NCI-H1436 (cell line): ENCODE results near the gene CIITA.

Experiments
- DNase-seq: peaks from one replicate; lab custom pipeline; 2025; lab: John Stamatoyannopoulos, UW

CIITA gene

GRCh38 chr16:10852286-10852685 is 24.7 kb upstream of the CIITA start:
- no peak for DNase-seq

DNA sequence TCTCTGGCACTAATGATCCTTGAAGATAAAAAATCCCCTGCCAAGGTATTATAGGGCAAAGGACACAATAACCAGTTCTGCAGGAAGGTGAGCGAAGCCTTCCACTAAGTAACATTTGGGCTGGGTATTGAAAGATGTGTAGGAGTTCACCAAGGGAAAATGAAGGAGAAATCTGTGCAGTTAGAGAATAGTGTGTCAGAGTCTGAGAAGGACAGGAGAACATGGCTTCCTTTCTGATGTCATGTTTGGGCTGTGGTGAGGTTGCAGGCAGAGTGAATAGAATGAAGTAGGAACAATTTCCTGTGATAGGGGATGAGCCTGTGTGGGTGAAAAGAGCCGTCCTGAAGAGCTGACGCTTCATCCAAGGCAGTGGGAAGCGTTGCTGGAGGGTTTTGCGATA is 24.1 kb upstream of the CIITA start:
- no peak for DNase-seq

DNA sequence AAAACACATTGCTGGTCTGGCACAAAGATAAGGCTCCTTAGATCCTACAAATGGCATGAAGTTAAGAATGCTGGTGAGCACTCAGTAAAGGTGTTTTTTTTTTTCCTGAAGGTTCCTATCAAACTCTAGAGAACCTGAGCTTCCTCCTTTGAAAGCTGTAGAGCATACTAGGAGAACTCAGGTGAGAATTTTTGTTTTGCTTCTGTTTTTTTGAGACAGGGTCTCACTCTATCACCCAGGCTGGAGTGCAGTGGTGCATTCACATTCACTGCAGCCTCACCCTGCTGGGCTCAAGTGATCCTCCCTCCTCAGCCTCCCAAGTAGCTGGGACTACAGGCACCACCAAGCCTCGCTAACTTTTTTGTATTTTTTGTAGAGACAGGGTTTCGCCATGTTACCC is 21.0 kb upstream of the CIITA start:
- DNase-seq = no peak

DNA sequence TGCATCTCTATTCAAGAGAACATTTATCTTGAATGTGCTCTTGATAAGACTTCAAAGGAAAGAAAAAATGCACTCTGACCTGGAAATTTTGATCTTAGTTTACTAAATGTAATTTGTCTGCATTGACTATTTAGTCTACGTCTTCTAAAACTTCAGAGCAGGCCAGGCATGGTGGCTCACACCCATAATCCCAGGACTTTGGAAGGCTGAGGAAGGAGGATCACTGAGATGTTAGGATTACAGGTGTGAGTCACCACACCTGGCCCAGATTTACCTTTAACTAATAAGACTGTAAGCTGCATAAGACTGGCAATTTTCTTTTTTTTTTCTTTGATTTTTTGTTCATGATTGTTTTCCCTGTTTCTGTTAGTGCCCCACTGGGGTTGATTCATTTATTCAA is 18.8 kb upstream of the CIITA start:
- DNase-seq = no peak

GRCh38 chr16:10859020-10859419 is 18.0 kb upstream of the CIITA start:
- no peak for DNase-seq

DNA sequence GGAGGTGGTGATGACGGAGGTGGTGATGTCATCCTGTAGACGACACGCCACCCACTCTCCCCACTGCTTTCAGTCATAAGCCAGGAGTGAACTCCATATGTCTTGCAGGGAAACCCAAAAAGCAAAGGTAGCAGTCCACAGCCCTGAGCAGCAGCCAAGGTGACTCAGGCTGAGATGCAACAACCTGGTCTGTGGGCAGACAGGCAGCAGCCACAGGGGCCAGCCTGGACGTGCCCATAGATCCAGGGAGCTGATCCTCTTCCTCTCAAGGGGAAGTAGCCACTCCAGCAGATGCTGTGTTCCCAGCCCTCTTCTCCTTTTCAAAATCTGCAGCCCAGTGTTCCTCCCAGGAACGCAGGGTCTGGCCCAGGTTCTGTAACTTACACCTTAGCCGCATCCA is 17.3 kb upstream of the CIITA start:
- no peak for DNase-seq

DNA sequence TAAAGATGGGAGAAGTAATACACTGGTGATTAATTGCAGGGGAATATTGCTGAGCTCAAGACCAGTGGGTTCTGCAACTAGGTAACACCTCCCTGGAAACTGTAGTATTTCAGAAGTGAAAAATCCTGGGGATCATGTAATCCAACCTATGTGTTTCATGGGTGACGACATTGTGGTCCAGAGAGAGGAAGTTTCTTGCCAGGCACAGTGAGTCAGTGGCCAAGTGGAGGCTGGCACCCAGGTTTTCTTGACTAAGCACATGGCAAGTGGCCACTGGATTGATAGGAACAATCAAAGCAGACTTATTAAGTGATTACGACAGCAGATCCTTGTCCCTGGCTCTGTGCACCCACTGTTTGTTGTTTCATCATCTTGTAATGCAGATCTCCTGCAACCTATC is 14.6 kb upstream of the CIITA start:
- no peak for DNase-seq

- DNase-seq = no peak
These were observed 10.7 kb upstream of the CIITA start for GRCh38 chr16:10865991-10866966.

- DNase-seq = no peak
These were observed 9.8 kb upstream of the CIITA start for GRCh38 chr16:10867199-10867598.

GRCh38 chr16:10868104-10868595 is 8.9 kb upstream of the CIITA start:
- DNase-seq = no peak

DNA sequence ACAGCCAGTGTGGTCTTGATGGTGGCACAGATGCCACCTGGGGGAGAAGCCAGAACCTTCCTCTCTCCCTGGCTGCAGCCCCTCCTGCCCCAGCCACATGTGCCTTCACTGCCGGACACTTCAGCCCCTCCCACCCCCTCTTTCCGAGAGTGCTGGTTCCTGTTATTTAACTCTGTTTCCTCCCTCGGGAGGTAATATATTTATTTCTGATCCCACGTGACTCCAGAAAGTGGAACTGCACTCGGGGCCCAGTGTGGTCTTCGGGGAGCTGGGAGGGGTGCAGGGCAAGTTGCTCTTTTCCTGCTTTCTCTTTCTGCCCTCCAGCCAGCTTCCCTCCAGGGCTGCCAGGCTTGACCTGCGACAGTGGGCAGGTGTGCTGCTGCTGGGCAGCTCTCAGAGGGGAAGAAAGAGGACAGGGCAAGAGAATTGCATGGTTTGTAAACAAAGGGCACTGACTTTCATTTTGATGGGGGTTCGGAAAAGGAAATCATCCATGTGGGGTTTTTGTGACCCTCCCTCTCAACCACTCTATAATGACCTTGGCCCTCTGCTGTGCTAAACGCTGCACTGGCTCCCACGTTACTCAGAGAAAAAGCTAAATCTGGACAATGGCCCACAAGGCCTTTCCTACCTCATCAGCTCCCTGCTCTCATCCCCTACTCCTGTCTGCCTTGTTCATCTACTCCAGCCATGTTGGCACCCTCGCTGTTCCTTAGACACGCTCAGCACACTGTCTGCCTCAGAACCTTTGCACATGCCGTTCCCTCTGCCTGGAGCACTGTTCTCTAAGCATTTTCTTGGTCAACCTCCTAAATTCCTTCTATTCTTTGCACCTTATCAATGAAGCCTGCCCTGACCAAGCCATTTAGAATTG is 8.2 kb upstream of the CIITA start:
- DNase-seq = peak; percentile 5

- no peak for DNase-seq
These were observed 6.7 kb upstream of the CIITA start for GRCh38 chr16:10870137-10870776.

GRCh38 chr16:10870808-10871156 is 6.2 kb upstream of the CIITA start:
- DNase-seq = no peak

GRCh38 chr16:10871157-10871991 is 5.6 kb upstream of the CIITA start:
- DNase-seq = no peak

DNA sequence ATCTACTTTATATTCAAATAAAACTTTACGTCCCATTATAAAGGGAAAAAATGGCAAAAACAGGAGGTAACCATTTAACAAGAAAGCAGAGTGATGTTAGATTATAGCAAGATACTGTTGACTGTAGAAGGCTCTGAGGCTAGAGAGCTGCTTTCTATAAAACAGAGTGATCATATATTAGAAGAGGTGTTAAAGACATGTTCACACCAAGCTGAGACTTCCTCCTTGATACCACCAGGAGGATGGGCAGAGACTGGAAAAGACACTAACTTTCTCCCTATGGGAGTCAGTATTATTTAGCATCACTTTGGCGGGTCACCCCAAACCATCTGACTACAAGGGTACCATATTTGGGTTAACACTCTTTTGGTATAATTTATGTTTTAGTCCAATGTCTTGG is 687 bp upstream of the CIITA start:
- DNase-seq = no peak

DNA sequence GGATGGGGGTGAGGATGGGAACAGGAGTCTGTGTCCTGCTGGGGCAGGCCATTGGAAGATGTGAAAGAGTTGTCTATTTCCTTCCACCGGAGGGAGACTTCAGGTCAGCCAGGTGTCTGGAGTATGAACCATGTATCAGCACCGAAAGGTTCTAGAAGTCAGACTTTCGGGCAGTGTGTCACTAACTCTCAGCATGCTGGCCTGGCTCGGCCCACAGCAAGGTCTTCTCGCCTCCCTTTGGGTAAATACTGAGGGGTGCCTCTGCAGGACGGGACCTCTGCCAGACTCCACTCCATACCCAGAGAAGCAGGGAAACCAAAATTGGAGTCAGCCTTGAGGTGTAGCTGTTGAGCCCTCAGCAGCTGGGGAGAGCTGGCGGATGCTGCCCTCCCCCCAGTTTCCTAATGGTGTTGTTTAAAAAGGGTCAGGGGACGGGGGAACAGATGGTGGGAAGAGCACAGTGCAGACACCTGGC is 507 bp downstream of the CIITA start:
- no peak for DNase-seq

DNA sequence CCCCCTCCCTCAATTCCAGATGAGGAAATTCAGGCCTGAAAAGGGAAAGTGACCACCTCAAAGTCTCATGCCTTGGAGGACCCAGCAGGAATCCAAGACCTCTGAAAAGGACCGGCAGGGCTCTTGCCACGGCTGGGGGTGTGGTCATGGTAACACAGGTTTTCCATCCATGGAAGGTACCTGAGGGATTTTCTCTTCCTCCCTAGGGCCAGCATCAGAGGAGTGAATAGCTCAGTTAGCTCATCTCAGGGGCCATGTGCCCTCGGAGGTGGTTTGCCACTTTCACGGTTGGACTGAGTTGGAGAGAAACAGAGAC is 1.3 kb downstream of the CIITA start:
- DNase-seq = no peak

- DNase-seq = no peak
These were observed 1.9 kb downstream of the CIITA start for GRCh38 chr16:10878644-10879501.

GRCh38 chr16:10879681-10880589 is 2.9 kb downstream of the CIITA start:
- DNase-seq = no peak
